ENCODE results near the gene GPC6.

The GPC6 gene

GRCh38 chr13:94390881-94391280 is 1164.3 kb downstream of the GPC6 start:
- Histone ChIP-seq H3K4me2 (ENCODE audit: low read depth, low read length, poor library complexity, severe bottlenecking) (no peak overlapping the region), H3K79me2 (ENCODE audit: insufficient read depth, low read length) (no peaks in the 10 kb centered on the region), H4K20me1 (ENCODE audit: insufficient read depth, low read length, poor library complexity, severe bottlenecking) (no peaks in the 10 kb centered on the region), H3K36me3 (ENCODE audit: insufficient read depth, low read length) (no peaks in the 10 kb centered on the region), H3K9me2 (replicated peaks; ENCODE audit: low read depth, low read length) (no peaks in the 10 kb centered on the region), H3F3A (ENCODE audit: low read depth) (no peaks in the 10 kb centered on the region), H3K27me3 (ENCODE audit: insufficient read depth, low read length, poor library complexity, severe bottlenecking) (no peaks in the 10 kb centered on the region), H3K4me1 (ENCODE audit: insufficient read depth, low read length, poor library complexity, severe bottlenecking) (no peaks in the 10 kb centered on the region), H2AFZ (ENCODE audit: low read length) (no peak overlapping the region), H3K9ac (ENCODE audit: low read depth, low read length, poor library complexity, severe bottlenecking) (no peak overlapping the region), H3K9me3 (ENCODE audit: insufficient read depth, low read depth, low read length) (no peaks in the 10 kb centered on the region), H3K4me3 (ENCODE audit: low read length, poor library complexity, severe bottlenecking) (no peak overlapping the region)
- TF ChIP-seq CTCF (conservative IDR thresholded peaks at IDR 0.05; ENCODE audit: low read length), result no peak
- no peak for TF ChIP-seq EZH2phosphoT487 (IDR thresholded peaks at IDR 0.05; ENCODE audit: borderline replicate concordance)

GRCh38 chr13:94394723-94395122 is 1168.1 kb downstream of the GPC6 start:
- H3K9me2 ChIP-seq (replicated peaks; ENCODE audit: low read depth, low read length), result no peaks in the 10 kb centered on the region
- H3F3A ChIP-seq (ENCODE audit: low read depth), result no peaks in the 10 kb centered on the region
- TF ChIP-seq EZH2phosphoT487 (IDR thresholded peaks at IDR 0.05; ENCODE audit: borderline replicate concordance) (no peak), CTCF (conservative IDR thresholded peaks at IDR 0.05; ENCODE audit: low read length) (no peak)
- no peak overlapping the region for H3K9ac ChIP-seq (ENCODE audit: low read depth, low read length, poor library complexity, severe bottlenecking)
- no peaks in the 10 kb centered on the region for H3K27me3 ChIP-seq (ENCODE audit: insufficient read depth, low read length, poor library complexity, severe bottlenecking)
- no peak overlapping the region for H3K4me2 ChIP-seq (ENCODE audit: low read depth, low read length, poor library complexity, severe bottlenecking)
- no peaks in the 10 kb centered on the region for H3K36me3 ChIP-seq (ENCODE audit: insufficient read depth, low read length)
- H3K4me1 ChIP-seq (ENCODE audit: insufficient read depth, low read length, poor library complexity, severe bottlenecking), result no peaks in the 10 kb centered on the region
- H3K4me3 ChIP-seq (ENCODE audit: low read length, poor library complexity, severe bottlenecking), result no peak overlapping the region
- H3K9me3 ChIP-seq (ENCODE audit: insufficient read depth, low read depth, low read length), result peaks cover 4% of the 10 kb centered on the region; the same call in 1 of the 2 replicates
- no peak overlapping the region for H2AFZ ChIP-seq (ENCODE audit: low read length)
- H4K20me1 ChIP-seq (ENCODE audit: insufficient read depth, low read length, poor library complexity, severe bottlenecking), result no peaks in the 10 kb centered on the region
- H3K79me2 ChIP-seq (ENCODE audit: insufficient read depth, low read length), result no peaks in the 10 kb centered on the region

GRCh38 chr13:94395860-94396259 is 1169.3 kb downstream of the GPC6 start:
- Histone ChIP-seq H3F3A (ENCODE audit: low read depth) (no peaks in the 10 kb centered on the region), H3K4me3 (ENCODE audit: low read length, poor library complexity, severe bottlenecking) (no peak overlapping the region), H3K9ac (ENCODE audit: low read depth, low read length, poor library complexity, severe bottlenecking) (no peak overlapping the region), H2AFZ (ENCODE audit: low read length) (no peak overlapping the region), H3K27me3 (ENCODE audit: insufficient read depth, low read length, poor library complexity, severe bottlenecking) (no peaks in the 10 kb centered on the region), H4K20me1 (ENCODE audit: insufficient read depth, low read length, poor library complexity, severe bottlenecking) (no peaks in the 10 kb centered on the region), H3K4me1 (ENCODE audit: insufficient read depth, low read length, poor library complexity, severe bottlenecking) (no peaks in the 10 kb centered on the region), H3K36me3 (ENCODE audit: insufficient read depth, low read length) (no peaks in the 10 kb centered on the region), H3K79me2 (ENCODE audit: insufficient read depth, low read length) (no peaks in the 10 kb centered on the region), H3K9me3 (ENCODE audit: insufficient read depth, low read depth, low read length) (peaks cover 4% of the 10 kb centered on the region; the same call in 1 of the 2 replicates), H3K9me2 (replicated peaks; ENCODE audit: low read depth, low read length) (no peaks in the 10 kb centered on the region), H3K4me2 (ENCODE audit: low read depth, low read length, poor library complexity, severe bottlenecking) (peak overlapping the region; percentile 13)
- TF ChIP-seq EZH2phosphoT487 (IDR thresholded peaks at IDR 0.05; ENCODE audit: borderline replicate concordance) (no peak), CTCF (conservative IDR thresholded peaks at IDR 0.05; ENCODE audit: low read length) (no peak)
